HFF-Myc (cell line): ENCODE data around the gene CTDSPL2.

ENCODE experiments used
- DNase-seq: peaks from one replicate; pipeline ENCODE4 v3.0.0-alpha.2; 2011; ENCODE audit warnings: low read depth; ENCODE audit errors: extremely low read depth
- H3K4me3 ChIP-seq: replicated peaks from 2 replicates; pipeline ENCODE4 v1.5.1; 2011; ENCODE audit warnings: low read depth, mild to moderate bottlenecking, control low read depth, low read length
- CTCF ChIP-seq: IDR thresholded peaks from 2 replicates; pipeline ENCODE4 v1.5.1; 2012; ENCODE audit warnings: mild to moderate bottlenecking, low read depth, low read length, control low read depth; ENCODE audit errors: missing control alignments

CTDSPL2 gene

GRCh38 chr15:44532689-44533088, 105.3 kb downstream of the CTDSPL2 start:
- no peak for DNase-seq
- TF ChIP-seq CTCF, result peak; percentile 16
- no peak overlapping the region for H3K4me3 ChIP-seq

GRCh38 chr15:44535092-44535491, 107.7 kb downstream of the CTDSPL2 start:
- no peak for DNase-seq
- TF ChIP-seq CTCF, result no peak
- H3K4me3 ChIP-seq, result no peak overlapping the region

- DNase-seq, result no peak
- TF ChIP-seq CTCF, result no peak
- peak overlapping the region; percentile 91 for H3K4me3 ChIP-seq
Observed at GRCh38 chr15:44535523-44536301, 108.3 kb downstream of the CTDSPL2 start.

GRCh38 chr15:44536302-44536961, 109.0 kb downstream of the CTDSPL2 start:
- peak; percentile 9 for TF ChIP-seq CTCF
- peak; percentile 62 for DNase-seq
- H3K4me3 ChIP-seq, result peak overlapping the region; percentile 91

- TF ChIP-seq CTCF, result no peak
- peak; percentile 86 for DNase-seq
- peak within 1 kb of the TSS; percentile 91 for H3K4me3 ChIP-seq
Observed at GRCh38 chr15:44536962-44537734, 109.7 kb downstream of the CTDSPL2 start, which contains the start of gene EIF3J. EIF3J (plus strand) TSS chr15:44537147; CDS start chr15:44537195, 48 bp downstream.

GRCh38 chr15:44537735-44538240, 110.4 kb downstream of the CTDSPL2 start:
- peak overlapping the region; percentile 91 for H3K4me3 ChIP-seq
- TF ChIP-seq CTCF, result no peak
- DNase-seq, result no peak
